Measurements from ENCODE around the gene RAB29. TPM values are rescaled to one million over a fixed set of nuclear protein-coding genes. Genes with fewer than 3 reads are reported as not detected.
A peak's percentile ranks its signal among the peaks of the same experiment; 100 is the strongest.
"Not testable (repeated sequence)": the region's sequence is repeated elsewhere in the genome, so short reads cannot be mapped to it uniquely, and the experiment has no call there.

RAB29 gene
- 10 to 100 TPM; 28.2 to 39.9 (median 36.6) TPM for polyA plus RNA-seq (ENCODE audit: insufficient read length in 3 of 3)
- long read RNA-seq, donor 1, partial matches to known transcripts: 9 of 14 reads
- long read RNA-seq, donor 1, other reads (novel, unspliced or antisense): 0 of 14 reads
- long read RNA-seq, donor 2, transcript RAB29-203 (5 exons, 1,157 nt): major isoform, 7 of 20 reads
- long read RNA-seq, donor 2, partial matches to known transcripts: 10 of 20 reads
- long read RNA-seq, donor 2, other reads (novel, unspliced or antisense): 0 of 20 reads
- long read RNA-seq, donor 3, transcript RAB29-203 (5 exons, 1,157 nt): major isoform, 5 of 6 reads
- long read RNA-seq, donor 3, partial matches to known transcripts: 0 of 6 reads
- long read RNA-seq, donor 3, other reads (novel, unspliced or antisense): 0 of 6 reads
- long read RNA-seq, donor 4, transcript RAB29-203 (5 exons, 1,157 nt): major isoform, 5 of 12 reads
- long read RNA-seq, donor 4, partial matches to known transcripts: 5 of 12 reads
- long read RNA-seq, donor 4, other reads (novel, unspliced or antisense): 0 of 12 reads
- long read RNA-seq, donor 5, transcript RAB29-203 (5 exons, 1,157 nt): major isoform, 6 of 7 reads
- long read RNA-seq, donor 5, partial matches to known transcripts: 0 of 7 reads
- long read RNA-seq, donor 5, other reads (novel, unspliced or antisense): 0 of 7 reads
- long read RNA-seq, donor 6, transcript RAB29-203 (5 exons, 1,157 nt): major isoform, 6 of 21 reads
- long read RNA-seq, donor 6, partial matches to known transcripts: 11 of 21 reads
- long read RNA-seq, donor 6, other reads (novel, unspliced or antisense): 0 of 21 reads
- long read RNA-seq, donor 7, transcript RAB29-203 (5 exons, 1,157 nt): major isoform, 10 of 11 reads
- long read RNA-seq, donor 7, partial matches to known transcripts: 0 of 11 reads
- long read RNA-seq, donor 7, other reads (novel, unspliced or antisense): 0 of 11 reads
- long read RNA-seq, donor 8, partial matches to known transcripts: 0 of 3 reads
- long read RNA-seq, donor 8, other reads (novel, unspliced or antisense): 0 of 3 reads
- long read RNA-seq, donor 9, transcript RAB29-203 (5 exons, 1,157 nt): major isoform, 15 of 33 reads
- long read RNA-seq, donor 9, partial matches to known transcripts: 14 of 33 reads
- long read RNA-seq, donor 9, other reads (novel, unspliced or antisense): 0 of 33 reads
- long read RNA-seq, donor 10, transcript RAB29-203 (5 exons, 1,157 nt): major isoform, 5 of 19 reads
- long read RNA-seq, donor 10, transcript RAB29-201 (6 exons, 1,723 nt): major isoform, 5 of 19 reads
- long read RNA-seq, donor 10, partial matches to known transcripts: 7 of 19 reads
- long read RNA-seq, donor 10, other reads (novel, unspliced or antisense): 0 of 19 reads
- long read RNA-seq, donor 11, partial matches to known transcripts: 0 of 6 reads
- long read RNA-seq, donor 11, other reads (novel, unspliced or antisense): 0 of 6 reads
- long read RNA-seq, donor 12, transcript RAB29-203 (5 exons, 1,157 nt): major isoform, 10 of 44 reads
- long read RNA-seq, donor 12, partial matches to known transcripts: 33 of 44 reads
- long read RNA-seq, donor 12, other reads (novel, unspliced or antisense): 0 of 44 reads
- long read RNA-seq, donor 13, partial matches to known transcripts: 0 of 1 reads
- long read RNA-seq, donor 13, other reads (novel, unspliced or antisense): 0 of 1 reads
- long read RNA-seq, donor 14: 0 reads
- long read RNA-seq, donor 15, transcript RAB29-203 (5 exons, 1,157 nt): major isoform, 13 of 41 reads
- long read RNA-seq, donor 15, transcript RAB29-201 (6 exons, 1,723 nt): minor isoform, 7 of 41 reads
- long read RNA-seq, donor 15, partial matches to known transcripts: 18 of 41 reads
- long read RNA-seq, donor 15, other reads (novel, unspliced or antisense): 0 of 41 reads
- long read RNA-seq, donor 16, transcript RAB29-203 (5 exons, 1,157 nt): major isoform, 8 of 17 reads
- long read RNA-seq, donor 16, partial matches to known transcripts: 7 of 17 reads
- long read RNA-seq, donor 16, other reads (novel, unspliced or antisense): 0 of 17 reads

- DNase-seq: peak; percentile 59
Measured at GRCh38 chr1:205775015-205775716, at the start of gene RAB29. RAB29 (minus strand) TSS chr1:205775482; CDS start chr1:205774956, 526 bp downstream.

- DNase-seq: no peak
Measured at GRCh38 chr1:205824180-205824579, 48.9 kb upstream of the RAB29 start.

GRCh38 chr1:205823260-205823659 is 48.0 kb upstream of the RAB29 start:
- not testable (repeated sequence) for DNase-seq

GRCh38 chr1:205822397-205822796 is 47.1 kb upstream of the RAB29 start:
- DNase-seq: no peak

- DNase-seq: no peak
Measured at GRCh38 chr1:205817988-205818387, 42.7 kb upstream of the RAB29 start.

GRCh38 chr1:205817364-205817763 is 42.1 kb upstream of the RAB29 start:
- DNase-seq: no peak

- no peak for DNase-seq
Measured at GRCh38 chr1:205813755-205814058, 38.4 kb upstream of the RAB29 start.

GRCh38 chr1:205812878-205813754 is 37.8 kb upstream of the RAB29 start, which contains the start of gene SLC41A1:
SLC41A1 (minus strand) TSS chr1:205813198; CDS start chr1:205810441, 2,757 bp downstream.
- peak; percentile 91 for DNase-seq

GRCh38 chr1:205812271-205812877 is 37.1 kb upstream of the RAB29 start:
- DNase-seq: no peak

- no peak for DNase-seq
Measured at GRCh38 chr1:205811660-205812059, 36.4 kb upstream of the RAB29 start.

GRCh38 chr1:205810448-205811157 is 35.3 kb upstream of the RAB29 start:
- no peak for DNase-seq

GRCh38 chr1:205809942-205810345 is 34.7 kb upstream of the RAB29 start:
- DNase-seq: no peak

GRCh38 chr1:205809469-205809868 is 34.2 kb upstream of the RAB29 start:
- no peak for DNase-seq

GRCh38 chr1:205805082-205805711 is 29.9 kb upstream of the RAB29 start:
- no peak for DNase-seq

- DNase-seq: no peak
Measured at GRCh38 chr1:205804605-205805004, 29.3 kb upstream of the RAB29 start.

- DNase-seq: no peak
Measured at GRCh38 chr1:205803986-205804385, 28.7 kb upstream of the RAB29 start.

- DNase-seq: no peak
Measured at GRCh38 chr1:205802060-205802459, 26.8 kb upstream of the RAB29 start.
